Fibroblast of villous mesenchyme (primary cell): ENCODE measurements around the gene SMAD7. TPM values are rescaled to one million over a fixed set of nuclear protein-coding genes. Genes with fewer than 3 reads are reported as not detected.

Experiments used
- DNase-seq: peaks from one replicate; pipeline ENCODE4 v3.0.0-alpha.2; 2010; ENCODE audit warnings: low read depth
- H3K4me3 ChIP-seq: 2 replicates; pipeline ENCODE4 v1.5.1; 2011; ENCODE audit warnings: low read depth, mild to moderate bottlenecking, low read length
- CTCF ChIP-seq: IDR thresholded peaks from 2 replicates; pipeline ENCODE4 v1.5.1; 2012; ENCODE audit warnings: low read depth, mild to moderate bottlenecking, low read length; ENCODE audit not compliant: insufficient read depth
- total RNA-seq: library from RNA; depleted of rRNA; stranded (reverse); fragments of >200 nt; gene quantifications from 2 replicates; pipeline ENCODE4 v1.2.3, GENCODE V29; 2012

SMAD7 gene
- total RNA-seq, 1 donor, result 28.9 TPM

GRCh38 chr18:48879008-48879431 is 71.7 kb downstream of the SMAD7 start:
- TF ChIP-seq CTCF, result no peak
- H3K4me3 ChIP-seq, result no peak overlapping the region
- no peak for DNase-seq

GRCh38 chr18:48878471-48878870 is 72.3 kb downstream of the SMAD7 start:
- DNase-seq, result no peak
- no peak overlapping the region for H3K4me3 ChIP-seq
- TF ChIP-seq CTCF, result no peak

GRCh38 chr18:48877941-48878340 is 72.8 kb downstream of the SMAD7 start:
- no peak overlapping the region for H3K4me3 ChIP-seq
- TF ChIP-seq CTCF, result no peak
- DNase-seq, result no peak

GRCh38 chr18:48876590-48876989 is 74.2 kb downstream of the SMAD7 start:
- no peak for TF ChIP-seq CTCF
- no peak overlapping the region for H3K4me3 ChIP-seq
- DNase-seq, result no peak

GRCh38 chr18:48875942-48876511 is 74.7 kb downstream of the SMAD7 start:
- no peak overlapping the region for H3K4me3 ChIP-seq
- peak; percentile 17 for TF ChIP-seq CTCF
- DNase-seq, result peak; percentile 48

- DNase-seq, result no peak
- no peak overlapping the region for H3K4me3 ChIP-seq
- TF ChIP-seq CTCF, result no peak
These were observed 75.3 kb downstream of the SMAD7 start for GRCh38 chr18:48875314-48875941.
